Measurements from ENCODE around the gene NDUFA3. TPM values are rescaled to one million over a fixed set of nuclear protein-coding genes. Genes with fewer than 3 reads are reported as not detected.

The NDUFA3 gene
- total and polyA plus RNA-seq, 2 experiments from 2014 or later: 13.9 to 285 TPM

GRCh38 chr19:54156953-54157352 lies 54.3 kb downstream of the NDUFA3 start:
- H3K27me3 ChIP-seq: no peaks in the 10 kb centered on the region
- H3K79me2 ChIP-seq: peaks cover 14% of the 10 kb centered on the region
- H3K4me1 ChIP-seq (ENCODE audit: insufficient read depth): peaks cover 16% of the 10 kb centered on the region
- H3K9me3 ChIP-seq (ENCODE audit: low read depth): no peaks in the 10 kb centered on the region
- 83% methylated on average over 3 of the region's 3 CpGs for WGBS (ENCODE audit: low lambda C conversion rate, missing lambda C conversion rate)
- no peak overlapping the region for H2AFZ ChIP-seq
- no peak overlapping the region for H3K4me3 ChIP-seq
- no peaks in the 10 kb centered on the region for H3K36me3 ChIP-seq (replicated peaks; ENCODE audit: insufficient read depth, low read depth)
- H4K20me1 ChIP-seq (ENCODE audit: insufficient read depth, poor library complexity, severe bottlenecking): no peaks in the 10 kb centered on the region
- TF ChIP-seq EZH2phosphoT487 (IDR thresholded peaks at IDR 0.05; ENCODE audit: low read depth, severe bottlenecking, unreplicated experiment) (no peak), EZH2 (IDR thresholded peaks at IDR 0.05; ENCODE audit: borderline replicate concordance) (no peak)
- TF ChIP-seq, protein P1, sequence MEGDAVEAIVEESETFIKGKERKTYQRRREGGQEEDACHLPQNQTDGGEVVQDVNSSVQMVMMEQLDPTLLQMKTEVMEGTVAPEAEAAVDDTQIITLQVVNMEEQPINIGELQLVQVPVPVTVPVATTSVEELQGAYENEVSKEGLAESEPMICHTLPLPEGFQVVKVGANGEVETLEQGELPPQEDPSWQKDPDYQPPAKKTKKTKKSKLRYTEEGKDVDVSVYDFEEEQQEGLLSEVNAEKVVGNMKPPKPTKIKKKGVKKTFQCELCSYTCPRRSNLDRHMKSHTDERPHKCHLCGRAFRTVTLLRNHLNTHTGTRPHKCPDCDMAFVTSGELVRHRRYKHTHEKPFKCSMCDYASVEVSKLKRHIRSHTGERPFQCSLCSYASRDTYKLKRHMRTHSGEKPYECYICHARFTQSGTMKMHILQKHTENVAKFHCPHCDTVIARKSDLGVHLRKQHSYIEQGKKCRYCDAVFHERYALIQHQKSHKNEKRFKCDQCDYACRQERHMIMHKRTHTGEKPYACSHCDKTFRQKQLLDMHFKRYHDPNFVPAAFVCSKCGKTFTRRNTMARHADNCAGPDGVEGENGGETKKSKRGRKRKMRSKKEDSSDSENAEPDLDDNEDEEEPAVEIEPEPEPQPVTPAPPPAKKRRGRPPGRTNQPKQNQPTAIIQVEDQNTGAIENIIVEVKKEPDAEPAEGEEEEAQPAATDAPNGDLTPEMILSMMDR (IDR thresholded peaks at IDR 0.05; ENCODE audit: poor library complexity): no peak
- H3K4me2 ChIP-seq: no peak overlapping the region
- no peaks in the 10 kb centered on the region for H3K9me2 ChIP-seq (replicated peaks; ENCODE audit: insufficient read depth)
- peak; percentile 51 for DNase-seq (ENCODE audit: low spot score)
- no peak overlapping the region for H3K27ac ChIP-seq

Other genes with a start within 250 kb of the NDUFA3 start
- 30.6 and 42.1 TPM in 2 replicates for gene MYADM, start 235.0 kb upstream of the NDUFA3 start, total RNA-seq
- 211 and 213 TPM in 2 replicates for gene MYADM, start 235.0 kb upstream of the NDUFA3 start, polyA plus RNA-seq
- not detected in 2 replicates for gene PRKCG, start 220.7 kb upstream of the NDUFA3 start, total RNA-seq
- 0.18 and 0.68 TPM in 2 replicates for gene PRKCG, start 220.7 kb upstream of the NDUFA3 start, polyA plus RNA-seq
- 0.90 and 1.4 TPM in 2 replicates for gene CACNG7, start 193.6 kb upstream of the NDUFA3 start, total RNA-seq
- gene CACNG7, start 193.6 kb upstream of the NDUFA3 start, polyA plus RNA-seq: 0.12 and 0.31 TPM in 2 replicates
- gene CACNG8, start 139.9 kb upstream of the NDUFA3 start, total RNA-seq: 0.13 TPM in 1 of 2 replicates, not detected in the other
- 0.06 TPM in 1 of 2 replicates, not detected in the other for gene CACNG8, start 139.9 kb upstream of the NDUFA3 start, polyA plus RNA-seq
- 0.23 and 0.32 TPM in 2 replicates for gene CACNG6, start 111.2 kb upstream of the NDUFA3 start, total RNA-seq
- 0.35 TPM in 1 of 2 replicates, not detected in the other for gene CACNG6, start 111.2 kb upstream of the NDUFA3 start, polyA plus RNA-seq
- gene VSTM1, start 39.0 kb upstream of the NDUFA3 start, total RNA-seq: not detected in 2 replicates
- not detected in 2 replicates for gene VSTM1, start 39.0 kb upstream of the NDUFA3 start, polyA plus RNA-seq
- not detected in 2 replicates for gene TARM1, start 21.5 kb upstream of the NDUFA3 start, total RNA-seq
- gene TARM1, start 21.5 kb upstream of the NDUFA3 start, polyA plus RNA-seq: not detected in 2 replicates
- 0.48 TPM in 1 of 2 replicates, not detected in the other for gene OSCAR, start 2.1 kb upstream of the NDUFA3 start, total RNA-seq
- gene OSCAR, start 2.1 kb upstream of the NDUFA3 start, polyA plus RNA-seq: 0.16 and 0.43 TPM in 2 replicates
- gene TFPT, start 12.8 kb downstream of the NDUFA3 start, total RNA-seq: 12.8 and 14.7 TPM in 2 replicates
- 25.2 and 25.9 TPM in 2 replicates for gene TFPT, start 12.8 kb downstream of the NDUFA3 start, polyA plus RNA-seq
- gene PRPF31, start 12.9 kb downstream of the NDUFA3 start, total RNA-seq: 44.5 and 59.7 TPM in 2 replicates
- 77.6 and 82.3 TPM in 2 replicates for gene PRPF31, start 12.9 kb downstream of the NDUFA3 start, polyA plus RNA-seq
- gene CNOT3, start 34.9 kb downstream of the NDUFA3 start, total RNA-seq: 11.6 and 12.0 TPM in 2 replicates
- 49.3 and 50.1 TPM in 2 replicates for gene CNOT3, start 34.9 kb downstream of the NDUFA3 start, polyA plus RNA-seq
- 5.8 and 8.4 TPM in 2 replicates for gene LENG1, start 56.9 kb downstream of the NDUFA3 start, total RNA-seq
- 15.0 and 16.8 TPM in 2 replicates for gene LENG1, start 56.9 kb downstream of the NDUFA3 start, polyA plus RNA-seq
- 29.4 and 40.3 TPM in 2 replicates for gene TMC4, start 70.3 kb downstream of the NDUFA3 start, total RNA-seq
- 94.4 and 101 TPM in 2 replicates for gene TMC4, start 70.3 kb downstream of the NDUFA3 start, polyA plus RNA-seq
- 73.8 and 93.5 TPM in 2 replicates for gene MBOAT7, start 86.7 kb downstream of the NDUFA3 start, total RNA-seq
- 179 and 199 TPM in 2 replicates for gene MBOAT7, start 86.7 kb downstream of the NDUFA3 start, polyA plus RNA-seq
- gene TSEN34, start 88.5 kb downstream of the NDUFA3 start, total RNA-seq: 66.9 and 77.6 TPM in 2 replicates
- 100.0 and 105 TPM in 2 replicates for gene TSEN34, start 88.5 kb downstream of the NDUFA3 start, polyA plus RNA-seq
- 1,843 and 2,161 TPM in 2 replicates for gene RPS9, start 98.0 kb downstream of the NDUFA3 start, total RNA-seq
- 415 and 465 TPM in 2 replicates for gene RPS9, start 98.0 kb downstream of the NDUFA3 start, polyA plus RNA-seq
- gene LILRB3, start 120.2 kb downstream of the NDUFA3 start, total RNA-seq: 0.24 TPM in 1 of 2 replicates, not detected in the other
- 1.4 and 1.7 TPM in 2 replicates for gene LILRB3, start 120.2 kb downstream of the NDUFA3 start, polyA plus RNA-seq
- 0.28 TPM in 1 of 2 replicates, not detected in the other for gene LILRA6, start 139.9 kb downstream of the NDUFA3 start, total RNA-seq
- 0.13 and 0.36 TPM in 2 replicates for gene LILRA6, start 139.9 kb downstream of the NDUFA3 start, polyA plus RNA-seq
- 0.16 and 0.80 TPM in 2 replicates for gene LILRB5, start 154.4 kb downstream of the NDUFA3 start, total RNA-seq
- 1.3 and 1.6 TPM in 2 replicates for gene LILRB5, start 154.4 kb downstream of the NDUFA3 start, polyA plus RNA-seq
- not detected in 2 replicates for gene LILRB2, start 178.3 kb downstream of the NDUFA3 start, total RNA-seq
- gene LILRB2, start 178.3 kb downstream of the NDUFA3 start, polyA plus RNA-seq: 0.09 TPM in 1 of 2 replicates, not detected in the other
- gene LILRA5, start 210.3 kb downstream of the NDUFA3 start, total RNA-seq: not detected in 2 replicates
- gene LILRA5, start 210.3 kb downstream of the NDUFA3 start, polyA plus RNA-seq: not detected in 2 replicates
- gene LILRA4, start 236.3 kb downstream of the NDUFA3 start, total RNA-seq: not detected in 2 replicates
- not detected in 2 replicates for gene LILRA4, start 236.3 kb downstream of the NDUFA3 start, polyA plus RNA-seq

All from hepatocyte (in vitro differentiated cells).